H9 (cell line): ENCODE measurements around the gene EHD4. TPM values are rescaled to one million over a fixed set of nuclear protein-coding genes. Genes with fewer than 3 reads are reported as not detected.

ENCODE experiments used
- DNase-seq: peaks from one replicate; pipeline ENCODE4 v3.0.0-alpha.2; 2017
- H2AFZ ChIP-seq: one replicate; pipeline ENCODE4 v1.6.1; 2013; ENCODE audit warnings: mild to moderate bottlenecking, low read length, control low read depth, moderate library complexity
- H2AK5ac ChIP-seq: 2 replicates; pipeline ENCODE4 v1.6.1; 2013; ENCODE audit warnings: low read length, control low read depth, mixed read lengths; ENCODE audit not compliant: insufficient read length
- H2BK120ac ChIP-seq: one replicate; pipeline ENCODE4 v1.6.1; 2013; ENCODE audit warnings: low read depth, mild to moderate bottlenecking, low read length, control low read depth, inconsistent platforms; ENCODE audit not compliant: poor library complexity, severe bottlenecking
- H2BK12ac ChIP-seq: 2 replicates; pipeline ENCODE4 v1.6.1; 2013; ENCODE audit warnings: low read length, control low read depth, mixed read lengths, low read depth; ENCODE audit not compliant: insufficient read length
- H2BK15ac ChIP-seq: 2 replicates; pipeline ENCODE4 v1.6.1; 2013; ENCODE audit warnings: low read depth, low read length, control low read depth
- H2BK20ac ChIP-seq: one replicate; pipeline ENCODE4 v1.6.1; 2013; ENCODE audit warnings: low read depth, mild to moderate bottlenecking, low read length, control low read depth, inconsistent platforms; ENCODE audit not compliant: poor library complexity, severe bottlenecking
- H2BK5ac ChIP-seq: 2 replicates; pipeline ENCODE4 v1.6.1; 2013; ENCODE audit warnings: low read length, control low read depth, mixed read lengths; ENCODE audit not compliant: insufficient read length
- H3K14ac ChIP-seq: 2 replicates; pipeline ENCODE4 v1.6.1; 2013; ENCODE audit warnings: low read length, control low read depth; ENCODE audit not compliant: insufficient read depth
- H3K18ac ChIP-seq: 2 replicates; pipeline ENCODE4 v1.6.1; 2013; ENCODE audit warnings: low read depth, mild to moderate bottlenecking, mixed read lengths, low read length, control low read depth; ENCODE audit not compliant: insufficient read length
- H3K23ac ChIP-seq: 2 replicates; pipeline ENCODE4 v1.6.1; 2013; ENCODE audit warnings: low read length, control low read depth, mixed read lengths, low read depth; ENCODE audit not compliant: insufficient read length
- H3K23me2 ChIP-seq: 2 replicates; pipeline ENCODE4 v1.6.1; 2013; ENCODE audit warnings: low read depth, mild to moderate bottlenecking, mixed read lengths, low read length, control low read depth; ENCODE audit not compliant: insufficient read length, poor library complexity, severe bottlenecking
- H3K27ac ChIP-seq: 2 replicates; pipeline ENCODE4 v1.5.1; 2013; ENCODE audit warnings: low read length, control low read depth, mixed read lengths, low read depth; ENCODE audit not compliant: insufficient read length
- H3K27me3 ChIP-seq: 2 replicates; pipeline ENCODE4 v1.6.1; 2013; ENCODE audit warnings: low read length, control low read depth, inconsistent platforms; ENCODE audit not compliant: insufficient read depth
- H3K4ac ChIP-seq: 2 replicates; pipeline ENCODE4 v1.6.1; 2013; ENCODE audit warnings: low read depth, mild to moderate bottlenecking, control low read depth, inconsistent platforms, low read length, moderate library complexity
- H3K4me1 ChIP-seq: 2 replicates; pipeline ENCODE4 v1.6.1; 2013; ENCODE audit warnings: low read length, control low read depth, inconsistent platforms; ENCODE audit not compliant: insufficient read depth
- H3K4me2 ChIP-seq: 2 replicates; pipeline ENCODE4 v1.6.1; 2013; ENCODE audit warnings: low read length, control low read depth, mixed read lengths; ENCODE audit not compliant: insufficient read length, insufficient read depth
- H3K56ac ChIP-seq: 2 replicates; pipeline ENCODE4 v1.6.1; 2013; ENCODE audit warnings: low read depth, mild to moderate bottlenecking, mixed read lengths, low read length, control low read depth; ENCODE audit not compliant: insufficient read length
- H3K79me1 ChIP-seq: 2 replicates; pipeline ENCODE4 v1.6.1; 2013; ENCODE audit warnings: low read depth, mild to moderate bottlenecking, moderate library complexity, low read length, control low read depth, inconsistent platforms; ENCODE audit not compliant: insufficient read depth, poor library complexity, severe bottlenecking
- H3K79me2 ChIP-seq: 2 replicates; pipeline ENCODE4 v1.6.1; 2013; ENCODE audit warnings: low read length, control low read depth, inconsistent platforms; ENCODE audit not compliant: insufficient read depth
- H3K9ac ChIP-seq: 2 replicates; pipeline ENCODE4 v1.6.1; 2013; ENCODE audit warnings: low read length, control low read depth, mixed read lengths; ENCODE audit not compliant: insufficient read length; ENCODE audit errors: extremely low read depth
- H3K9me3 ChIP-seq: one replicate; pipeline ENCODE4 v1.6.1; 2013; ENCODE audit warnings: low read depth, low read length, inconsistent platforms; ENCODE audit not compliant: control insufficient read depth
- H3T11ph ChIP-seq: one replicate; pipeline ENCODE4 v1.6.1; 2013; ENCODE audit warnings: mild to moderate bottlenecking, low read length, control low read depth, inconsistent platforms
- H4K20me1 ChIP-seq: one replicate; pipeline ENCODE4 v1.6.1; 2013; ENCODE audit not compliant: control insufficient read depth, insufficient read length, insufficient read depth
- H4K5ac ChIP-seq: 2 replicates; pipeline ENCODE4 v1.6.1; 2013; ENCODE audit warnings: low read depth, mild to moderate bottlenecking, mixed read lengths, low read length, control low read depth; ENCODE audit not compliant: insufficient read length
- H4K8ac ChIP-seq: replicated peaks from 2 replicates; pipeline ENCODE4 v1.6.1; 2013; ENCODE audit warnings: low read length, control low read depth, mixed read lengths, low read depth; ENCODE audit not compliant: insufficient read length
- H4K91ac ChIP-seq: 2 replicates; pipeline ENCODE4 v1.6.1; 2013; ENCODE audit warnings: low read depth, mild to moderate bottlenecking, moderate library complexity, mixed read lengths, low read length, control low read depth; ENCODE audit not compliant: insufficient read length
- H3K27ac Mint-ChIP-seq, 3 experiments: 2 replicates in 2 of 3; 3 replicates in 1 of 3; pipeline ENCODE4 v1.8.0; 2020 to 2021; ENCODE audit warnings: mixed read lengths in 3 of 3, mild to moderate bottlenecking in 1 of 3, moderate library complexity in 1 of 3
- H3K27me3 Mint-ChIP-seq: 2 replicates; pipeline ENCODE4 v1.8.0; 2021; ENCODE audit warnings: low read depth, mild to moderate bottlenecking, moderate library complexity, mixed read lengths
- H3K36me3 Mint-ChIP-seq, 3 experiments: 2 replicates in 2 of 3; 3 replicates in 1 of 3; pipeline ENCODE4 v1.8.0; 2020 to 2021; ENCODE audit warnings: low read depth in 3 of 3, mixed read lengths in 3 of 3; ENCODE audit not compliant: insufficient read depth in 1 of 3
- H3K4me1 Mint-ChIP-seq, 2 experiments: 2 replicates each; pipeline ENCODE4 v1.8.0; 2020; ENCODE audit warnings: mixed read lengths in 2 of 2
- H3K4me3 Mint-ChIP-seq, 2 experiments: 2 replicates in 1 of 2; 3 replicates in 1 of 2; pipeline ENCODE4 v1.8.0; 2020 to 2021; ENCODE audit warnings: mild to moderate bottlenecking in 2 of 2, mixed read lengths in 2 of 2, moderate library complexity in 1 of 2
- H3K9me3 Mint-ChIP-seq, 2 experiments: 2 replicates in 1 of 2; 3 replicates in 1 of 2; pipeline ENCODE4 v1.8.0; 2020; ENCODE audit warnings: mild to moderate bottlenecking in 2 of 2, mixed read lengths in 2 of 2, moderate library complexity in 1 of 2
- CTCF ChIP-seq: fragments of 200-600 bp; sonication (generic); conservative IDR thresholded peaks from 3 replicates; pipeline ENCODE4 v1.8.0; 2021; ENCODE audit warnings: antibody characterized with exemption, mild to moderate bottlenecking
- WGBS: extraction: QIAGEN DNeasy Blood & Tissue Kit; methylation state at CpG from one replicate; pipeline ENCODE4 v1.1.7; 2013; ENCODE audit warnings: missing lambda C conversion rate, low lambda C conversion rate, mixed read lengths; ENCODE audit not compliant: insufficient read length; ENCODE audit errors: extremely low coverage; 5-methylcytosine and 5-hydroxymethylcytosine counted together
- total RNA-seq: library from RNA; stranded (reverse); gene quantifications from 2 replicates; pipeline ENCODE4 v1.2.1, GENCODE V29; 2021

EHD4 gene
- total RNA-seq, 1 experiment from 2014 or later, result 22.9 TPM

GRCh38 chr15:41969851-41970431 is 2.4 kb downstream of the EHD4 start:
- H3K9ac ChIP-seq, result no peak overlapping the region
- TF ChIP-seq CTCF, result no peak
- no peaks in the 10 kb centered on the region for H4K20me1 ChIP-seq
- H3K18ac ChIP-seq, result no peak overlapping the region
- Mint-ChIP-seq H3K36me3 (peaks cover 0 to 5% (median 4%) of the 10 kb centered on the region in 3 experiments; a peak in 5 of 7 replicates), H3K27me3 (no peaks in the 10 kb centered on the region), H3K9me3 (no peaks in the 10 kb centered on the region), H3K4me1 (peaks cover 37 to 48% of the 10 kb centered on the region in 2 experiments), H3K27ac (peak overlapping the region in 1 of 3 experiments; percentile 61; a peak in 3 of 7 replicates), H3K4me3 (peak overlapping the region; percentile 91 to 94; a peak in 4 of 5 replicates)
- no peak overlapping the region for H2BK120ac ChIP-seq
- no peak overlapping the region for H2BK20ac ChIP-seq
- H3K23ac ChIP-seq, result no peak overlapping the region
- H2BK5ac ChIP-seq, result no peak overlapping the region
- no peak overlapping the region for H4K91ac ChIP-seq
- peaks cover 4% of the 10 kb centered on the region for H3K23me2 ChIP-seq
- H3K79me2 ChIP-seq, result peaks cover 17% of the 10 kb centered on the region; the same call in 1 of the 2 replicates
- peaks cover 3% of the 10 kb centered on the region for H3K79me1 ChIP-seq
- no peak overlapping the region for H2BK12ac ChIP-seq
- H2AK5ac ChIP-seq, result no peak overlapping the region
- no peak overlapping the region for H2AFZ ChIP-seq
- no peak overlapping the region for H3K4me2 ChIP-seq
- H3K9me3 ChIP-seq, result no peaks in the 10 kb centered on the region
- no peak overlapping the region for H3K27ac ChIP-seq
- peaks cover 7% of the 10 kb centered on the region for H3K4me1 ChIP-seq
- no peak overlapping the region for H3K56ac ChIP-seq
- DNase-seq, result no peak
- no peak overlapping the region for H4K8ac ChIP-seq
- H2BK15ac ChIP-seq, result no peak overlapping the region
- H4K5ac ChIP-seq, result no peak overlapping the region
- no peak overlapping the region for H3K14ac ChIP-seq
- no CpG with 5 or more reads among the region's 3 CpGs for WGBS
- no peak overlapping the region for H3K4ac ChIP-seq
- no peaks in the 10 kb centered on the region for H3K27me3 ChIP-seq
- no peak overlapping the region for H3T11ph ChIP-seq
